DND-41 (cell line): Measurements from ENCODE around the gene ATP2B1.
A peak's percentile ranks its signal among the peaks of the same experiment; 100 is the strongest.

ENCODE experiments used
- ATAC-seq: fragments of 200-7000 bp; cut with Tn5 transposase; 3 replicates; pipeline ENCODE4 v1.9.1; 2021; ENCODE audit warnings: low read depth; ENCODE audit not compliant: insufficient read depth
- DNase-seq: peaks from one replicate; pipeline ENCODE4 v3.0.0-alpha.2; 2020
- H2AFZ ChIP-seq: 2 replicates; pipeline ENCODE4 v1.6.0; 2012; ENCODE audit warnings: low read depth, low read length
- H3K27ac ChIP-seq: 2 replicates; pipeline ENCODE4 v1.5.1; 2012; ENCODE audit warnings: low read length, inconsistent platforms
- H3K27me3 ChIP-seq: fragments of 200-600 bp; sonication (generic); 2 replicates; pipeline ENCODE4 v1.6.0; 2012; ENCODE audit warnings: low read length, mild to moderate bottlenecking, inconsistent platforms; ENCODE audit not compliant: insufficient read depth, poor library complexity
- H3K36me3 ChIP-seq: 2 replicates; pipeline ENCODE4 v1.5.1; 2012; ENCODE audit warnings: low read length, inconsistent platforms; ENCODE audit not compliant: insufficient read depth
- H3K4me1 ChIP-seq: 2 replicates; pipeline ENCODE4 v1.5.1; 2012; ENCODE audit warnings: mild to moderate bottlenecking, low read length; ENCODE audit not compliant: insufficient read depth
- H3K4me2 ChIP-seq: 2 replicates; pipeline ENCODE4 v1.6.0; 2012; ENCODE audit warnings: mild to moderate bottlenecking, moderate library complexity, low read length, inconsistent platforms; ENCODE audit not compliant: insufficient read depth
- H3K4me3 ChIP-seq, 2 experiments: fragments of 200-600 bp in 1 of 2; shearing (Covaris generic) in 1 of 2; 2 replicates each; pipeline ENCODE4 v1.5.1; 2012 to 2016; ENCODE audit warnings: inconsistent platforms in 2 of 2, low read length in 2 of 2, mild to moderate bottlenecking in 2 of 2, low read depth in 1 of 2, moderate library complexity in 1 of 2
- H3K79me2 ChIP-seq: 2 replicates; pipeline ENCODE4 v1.6.0; 2012; ENCODE audit warnings: low read length, inconsistent platforms; ENCODE audit not compliant: insufficient read depth
- H3K9ac ChIP-seq: 2 replicates; pipeline ENCODE4 v1.6.0; 2012; ENCODE audit warnings: low read depth, mild to moderate bottlenecking, inconsistent platforms, low read length, moderate library complexity
- H3K9me3 ChIP-seq: 2 replicates; pipeline ENCODE4 v1.5.1; 2012; ENCODE audit warnings: low read length, moderate library complexity, mild to moderate bottlenecking, inconsistent platforms; ENCODE audit not compliant: insufficient read depth, severe bottlenecking
- H4K20me1 ChIP-seq: 2 replicates; pipeline ENCODE4 v1.6.0; 2012; ENCODE audit warnings: low read length; ENCODE audit not compliant: insufficient read depth
- CTCF ChIP-seq: IDR thresholded peaks from 2 replicates; pipeline ENCODE4 v1.5.1; 2012; ENCODE audit warnings: borderline replicate concordance, low read length, moderate library complexity, mild to moderate bottlenecking; ENCODE audit not compliant: poor library complexity, severe bottlenecking; ENCODE audit errors: extremely low read depth
- EZH2 ChIP-seq: IDR thresholded peaks from 3 replicates; pipeline ENCODE4 v1.6.1; 2012; ENCODE audit warnings: borderline replicate concordance, low read depth, mild to moderate bottlenecking, moderate library complexity, low read length, inconsistent platforms; ENCODE audit not compliant: severe bottlenecking

The ATP2B1 gene

GRCh38 chr12:89704457-89704856 lies 4.2 kb downstream of the ATP2B1 start:
- Histone ChIP-seq H2AFZ (no peak overlapping the region), H4K20me1 (peaks cover 43% of the 10 kb centered on the region), H3K4me1 (peaks cover 20% of the 10 kb centered on the region), H3K27me3 (peaks cover 2% of the 10 kb centered on the region), H3K9me3 (no peaks in the 10 kb centered on the region), H3K36me3 (no peaks in the 10 kb centered on the region; the same call in 1 of the 2 replicates), H3K79me2 (peaks cover 88% of the 10 kb centered on the region), H3K4me3 (no peak overlapping the region), H3K9ac (no peak overlapping the region), H3K4me2 (peak overlapping the region; percentile 13; the same call in 1 of the 2 replicates), H3K27ac (no peak overlapping the region)
- ATAC-seq (no peak), DNase-seq (no peak)
- no peak for TF ChIP-seq EZH2
- no peak for TF ChIP-seq CTCF

- Histone ChIP-seq H3K27me3 (peaks cover 2% of the 10 kb centered on the region), H3K9me3 (no peaks in the 10 kb centered on the region), H3K4me1 (peaks cover 20% of the 10 kb centered on the region), H2AFZ (no peak overlapping the region), H4K20me1 (peaks cover 43% of the 10 kb centered on the region), H3K4me3 (no peak overlapping the region), H3K27ac (no peak overlapping the region), H3K9ac (no peak overlapping the region), H3K36me3 (no peaks in the 10 kb centered on the region; the same call in 1 of the 2 replicates), H3K79me2 (peaks cover 91% of the 10 kb centered on the region), H3K4me2 (no peak overlapping the region)
- TF ChIP-seq CTCF (no peak), EZH2 (no peak)
- DNase-seq = no peak
- ATAC-seq = no peak
These were observed 4.9 kb downstream of the ATP2B1 start for GRCh38 chr12:89703768-89704167.

GRCh38 chr12:89702503-89702902 lies 6.1 kb downstream of the ATP2B1 start:
- no peak overlapping the region for H3K27ac ChIP-seq
- no peak overlapping the region for H3K4me3 ChIP-seq
- ATAC-seq (no peak), DNase-seq (no peak)
- H3K79me2 ChIP-seq = peaks cover 91% of the 10 kb centered on the region
- H3K9me3 ChIP-seq = no peaks in the 10 kb centered on the region
- H3K4me1 ChIP-seq = peaks cover 13% of the 10 kb centered on the region
- no peaks in the 10 kb centered on the region for H3K27me3 ChIP-seq
- no peaks in the 10 kb centered on the region for H3K36me3 ChIP-seq
- no peak overlapping the region for H2AFZ ChIP-seq
- H4K20me1 ChIP-seq = peaks cover 42% of the 10 kb centered on the region
- TF ChIP-seq CTCF = no peak
- TF ChIP-seq EZH2 = no peak
- no peak overlapping the region for H3K4me2 ChIP-seq
- H3K9ac ChIP-seq = no peak overlapping the region
